C4-2B (cell line): ENCODE data around the gene KRT82.

Experiments
- H3K27ac ChIP-seq: fragments of 450-650 bp; 2 replicates; pipeline ENCODE4 v1.5.1; 2017
- ZFX ChIP-seq: fragments of 450-650 bp; IDR thresholded peaks from 2 replicates; pipeline ENCODE4 v1.6.1; 2017
- TF ChIP-seq, protein P1 (sequence below): fragments of 450-650 bp; conservative IDR thresholded peaks from 2 replicates; pipeline ENCODE4 v1.5.1; 2017; ENCODE audit warnings: mild to moderate bottlenecking

Gene KRT82

DNA sequence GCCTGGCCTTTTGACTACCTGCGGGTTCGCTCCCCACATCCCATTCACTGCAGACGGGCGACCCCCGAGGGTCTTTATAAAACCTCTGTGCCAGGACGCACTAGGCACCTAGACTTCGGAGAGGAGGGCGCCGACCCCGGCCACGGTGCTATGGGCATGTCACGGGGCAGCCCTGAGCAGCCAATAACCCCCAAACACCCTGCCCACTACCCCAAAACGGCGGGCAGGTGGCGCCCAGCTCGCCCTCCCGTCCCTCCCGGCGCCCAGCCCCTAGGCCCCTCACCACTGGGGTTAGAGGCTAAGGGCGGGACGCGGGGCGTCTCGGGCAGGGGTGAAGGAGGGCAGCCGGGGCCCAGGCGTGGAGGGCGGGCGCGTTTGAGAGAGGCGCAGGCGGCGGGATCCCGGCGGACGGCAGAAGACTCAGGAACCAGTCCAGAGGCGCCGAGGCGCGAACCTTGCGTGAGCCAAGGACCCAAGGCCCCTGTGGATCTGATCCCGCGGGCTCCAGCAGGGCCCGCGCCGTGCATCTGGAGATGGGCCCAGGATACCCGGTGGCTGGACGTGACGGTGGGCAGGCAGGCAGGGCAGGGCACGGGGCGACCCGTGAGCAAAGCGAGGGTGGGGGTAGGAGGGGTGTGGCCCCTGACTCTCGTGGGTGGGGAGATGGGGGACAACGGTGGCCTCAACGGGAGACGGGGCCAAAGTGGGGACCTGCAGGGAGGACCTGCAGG lies 49.9 kb downstream of the KRT82 start:
- no peak overlapping the region for H3K27ac ChIP-seq
- no peak for TF ChIP-seq ZFX
- TF ChIP-seq, protein P1, sequence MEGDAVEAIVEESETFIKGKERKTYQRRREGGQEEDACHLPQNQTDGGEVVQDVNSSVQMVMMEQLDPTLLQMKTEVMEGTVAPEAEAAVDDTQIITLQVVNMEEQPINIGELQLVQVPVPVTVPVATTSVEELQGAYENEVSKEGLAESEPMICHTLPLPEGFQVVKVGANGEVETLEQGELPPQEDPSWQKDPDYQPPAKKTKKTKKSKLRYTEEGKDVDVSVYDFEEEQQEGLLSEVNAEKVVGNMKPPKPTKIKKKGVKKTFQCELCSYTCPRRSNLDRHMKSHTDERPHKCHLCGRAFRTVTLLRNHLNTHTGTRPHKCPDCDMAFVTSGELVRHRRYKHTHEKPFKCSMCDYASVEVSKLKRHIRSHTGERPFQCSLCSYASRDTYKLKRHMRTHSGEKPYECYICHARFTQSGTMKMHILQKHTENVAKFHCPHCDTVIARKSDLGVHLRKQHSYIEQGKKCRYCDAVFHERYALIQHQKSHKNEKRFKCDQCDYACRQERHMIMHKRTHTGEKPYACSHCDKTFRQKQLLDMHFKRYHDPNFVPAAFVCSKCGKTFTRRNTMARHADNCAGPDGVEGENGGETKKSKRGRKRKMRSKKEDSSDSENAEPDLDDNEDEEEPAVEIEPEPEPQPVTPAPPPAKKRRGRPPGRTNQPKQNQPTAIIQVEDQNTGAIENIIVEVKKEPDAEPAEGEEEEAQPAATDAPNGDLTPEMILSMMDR = no peak

DNA sequence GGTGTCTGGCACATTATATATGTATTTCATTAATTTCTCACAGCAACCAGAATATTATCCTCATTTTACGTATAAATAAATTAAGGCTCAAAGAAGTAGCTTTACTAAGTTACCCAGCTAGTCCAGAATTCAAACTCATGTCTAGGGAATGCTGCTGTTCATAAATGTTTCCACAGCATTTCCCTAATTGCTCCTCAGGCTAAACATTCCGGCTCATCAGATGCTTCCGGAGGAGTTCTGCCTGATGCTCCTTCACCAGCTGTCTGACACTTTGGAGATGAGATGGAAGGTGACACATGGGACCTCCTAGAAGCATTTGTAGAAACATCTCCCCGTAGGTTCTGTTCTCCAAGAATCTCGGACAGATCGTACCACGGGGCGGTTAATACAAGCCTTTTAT lies 51.0 kb downstream of the KRT82 start:
- H3K27ac ChIP-seq = no peak overlapping the region
- no peak for TF ChIP-seq ZFX
- TF ChIP-seq, protein P1 = no peak

DNA sequence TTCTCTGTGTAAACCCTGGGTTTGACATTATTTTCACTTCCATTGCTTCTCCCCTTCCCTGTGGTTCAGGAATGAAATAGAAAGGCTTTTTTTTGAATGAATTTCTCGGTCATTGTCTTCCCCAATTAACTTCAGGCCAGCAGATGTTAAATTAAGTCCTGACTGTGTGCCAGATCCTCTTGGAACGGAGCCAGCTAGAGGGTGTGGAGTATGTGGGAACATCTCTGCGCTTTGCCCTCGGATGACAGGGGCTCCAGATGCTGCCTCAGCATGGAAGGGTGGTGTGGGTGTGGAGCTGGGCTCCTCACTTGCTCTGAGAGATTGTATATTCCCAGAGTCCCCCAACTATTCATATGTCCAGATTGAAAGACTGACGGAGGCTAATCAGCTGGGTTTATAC lies 51.9 kb downstream of the KRT82 start:
- H3K27ac ChIP-seq = no peak overlapping the region
- no peak for TF ChIP-seq ZFX
- TF ChIP-seq, protein P1 = no peak

DNA sequence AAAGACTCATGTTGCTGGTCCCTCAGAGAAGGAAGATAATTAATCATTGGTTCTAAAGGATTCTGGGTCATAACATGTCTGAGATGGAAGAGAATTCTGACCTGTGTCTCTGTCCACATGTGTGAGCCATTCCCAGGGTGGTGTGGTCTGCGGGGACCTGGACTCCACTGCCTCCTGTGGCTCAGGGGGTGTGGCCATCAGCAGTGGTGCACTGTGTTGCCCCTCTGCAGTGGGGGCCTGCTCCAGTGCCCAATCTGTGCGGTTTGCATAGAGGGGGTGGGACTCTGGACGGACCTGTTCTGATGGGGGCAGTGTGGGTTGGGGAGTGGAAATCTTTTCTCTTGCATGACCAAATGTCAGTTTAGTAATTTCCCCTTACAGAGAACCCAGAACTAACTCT lies 52.4 kb downstream of the KRT82 start:
- no peak overlapping the region for H3K27ac ChIP-seq
- TF ChIP-seq, protein P1 = no peak
- no peak for TF ChIP-seq ZFX

DNA sequence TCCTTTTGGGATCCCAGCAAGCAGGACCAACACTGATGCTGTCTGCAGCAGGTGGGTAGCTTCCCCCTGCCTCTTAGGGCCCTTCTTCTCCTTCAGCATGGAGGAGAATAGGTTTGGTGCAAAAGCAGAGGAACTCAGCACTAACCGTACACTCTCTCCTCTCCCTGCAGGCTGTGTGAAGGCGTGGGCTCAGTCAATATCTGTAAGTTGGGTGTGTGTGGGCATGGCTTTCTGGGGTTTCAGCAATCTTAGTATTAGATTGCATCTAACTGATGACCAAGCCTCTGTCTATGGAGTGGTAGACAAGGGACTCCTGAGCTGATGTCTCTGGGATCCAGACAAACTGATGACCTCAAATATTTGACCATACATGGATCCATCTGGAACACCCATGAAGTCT lies 53.2 kb downstream of the KRT82 start:
- no peak for TF ChIP-seq ZFX
- TF ChIP-seq, protein P1 = no peak
- no peak overlapping the region for H3K27ac ChIP-seq

DNA sequence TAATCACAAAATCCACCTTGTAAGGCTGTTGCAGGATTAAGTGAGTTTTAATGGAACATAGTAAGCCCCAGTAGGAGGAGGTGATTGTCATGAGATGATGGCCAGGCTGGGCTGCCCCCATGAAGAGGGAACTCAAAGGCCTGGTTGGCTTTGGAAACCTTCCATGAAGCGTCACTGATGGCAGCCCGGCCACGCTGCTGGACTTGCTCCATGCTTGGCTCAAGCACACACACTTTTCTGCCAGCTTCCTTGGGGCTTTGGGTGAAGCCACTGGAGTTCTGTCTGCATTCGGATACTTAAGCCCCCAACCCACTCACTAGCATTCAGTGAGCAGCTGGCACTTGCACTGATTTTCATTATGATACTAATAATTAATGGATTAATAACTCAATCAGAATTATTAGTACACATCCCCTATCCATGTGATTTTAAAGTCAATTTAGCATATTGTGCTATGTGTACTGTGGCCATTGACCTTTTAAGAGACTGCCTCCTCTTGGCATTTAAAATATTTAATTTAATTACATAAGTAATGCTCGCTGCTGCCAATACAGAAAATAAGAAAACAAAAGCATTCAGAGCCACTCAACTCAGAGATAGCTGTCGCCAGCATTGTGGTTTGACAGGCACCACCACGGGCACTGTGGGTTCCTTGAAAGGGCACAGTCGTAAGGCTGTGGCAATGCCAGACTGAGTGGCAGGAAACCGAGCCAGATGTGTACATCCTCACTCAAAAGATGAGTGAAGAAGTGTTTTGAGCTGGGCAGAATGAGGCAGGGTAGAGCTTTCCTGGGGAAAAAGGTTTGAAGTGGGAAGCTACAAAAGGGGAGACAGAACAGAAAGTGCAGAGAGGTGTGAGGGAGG lies 54.7 kb downstream of the KRT82 start:
- H3K27ac ChIP-seq = no peak overlapping the region
- TF ChIP-seq, protein P1 = no peak
- TF ChIP-seq ZFX = no peak

DNA sequence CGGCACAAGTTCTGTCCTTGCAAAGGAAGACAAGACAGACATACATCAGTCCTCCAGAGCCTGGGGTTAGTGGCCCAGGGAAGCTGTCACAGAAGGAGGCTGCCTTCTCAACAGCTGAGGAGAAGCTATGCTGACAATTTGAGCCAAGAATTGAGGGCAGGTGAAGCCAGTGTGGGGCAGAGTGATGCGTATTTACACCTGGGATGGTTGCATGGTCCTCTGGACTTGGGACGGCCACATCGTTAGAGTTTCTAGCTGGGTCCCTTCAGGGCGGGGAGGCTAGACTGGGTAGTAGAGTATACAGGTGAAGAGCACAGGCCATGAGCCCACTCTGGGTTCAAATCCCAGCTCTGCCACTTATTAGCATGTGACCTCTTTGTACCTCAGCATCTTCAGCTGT lies 55.3 kb downstream of the KRT82 start:
- TF ChIP-seq, protein P1 = no peak
- TF ChIP-seq ZFX = no peak
- no peak overlapping the region for H3K27ac ChIP-seq
